AG08395 (cell line): ENCODE measurements around the gene MYH15.
A peak's percentile ranks its signal among the peaks of the same experiment; 100 is the strongest.
"Not testable (repeated sequence)": the region's sequence is repeated elsewhere in the genome, so short reads cannot be mapped to it uniquely, and the experiment has no call there.

Experiments
- DNase-seq: peaks from one replicate; pipeline ENCODE4 v3.0.0; 2012; ENCODE audit warnings: mixed read lengths, low spot score

MYH15 gene

DNA sequence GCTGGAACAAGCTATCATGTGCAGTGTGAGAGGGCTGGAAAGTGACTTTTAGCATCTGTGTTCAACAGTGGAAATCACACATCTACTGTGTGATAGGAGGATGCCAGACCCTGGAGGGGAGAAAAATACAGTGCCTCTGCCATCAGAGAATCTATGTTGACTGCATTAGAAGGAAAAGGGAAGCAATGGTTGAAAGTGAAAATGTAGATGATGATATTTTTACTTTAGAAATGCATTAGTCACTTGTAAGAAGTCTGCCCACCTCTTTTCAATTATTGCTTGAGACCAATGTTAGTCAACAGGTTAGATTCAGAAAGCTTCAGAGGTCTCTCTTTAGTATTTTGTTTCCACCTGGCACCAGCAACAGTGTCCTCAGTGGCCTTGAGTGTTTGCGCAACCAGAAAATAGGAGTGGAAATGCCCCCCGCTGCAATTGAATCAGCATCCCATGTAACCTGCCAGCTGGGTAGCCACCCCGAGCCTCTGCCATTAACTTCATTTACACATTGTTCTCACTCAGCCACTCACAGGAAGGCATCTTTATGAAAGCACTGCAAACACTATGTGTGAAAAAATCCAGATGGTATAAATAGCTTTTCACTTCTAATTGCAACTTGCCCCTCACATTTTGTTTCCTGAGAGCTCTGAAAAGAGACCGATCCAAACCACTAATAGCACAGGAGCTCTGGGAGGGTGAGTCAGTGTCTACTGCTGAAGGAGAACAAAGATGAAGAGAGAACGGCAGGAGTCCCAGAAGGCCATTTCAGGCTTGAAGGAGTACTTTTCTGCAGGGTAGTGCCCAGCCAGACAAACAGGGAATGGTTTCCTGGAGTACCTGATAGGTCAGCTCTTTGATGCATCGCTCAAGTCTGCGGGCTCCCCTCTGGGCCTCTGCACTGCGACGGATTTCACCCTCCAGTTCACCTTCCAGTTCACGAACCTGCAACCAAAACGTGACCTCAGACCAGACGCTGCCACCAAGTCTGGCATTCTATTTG, 122.0 kb downstream of the MYH15 start:
- no peak for DNase-seq

GRCh38 chr3:108387063-108387462, 123.3 kb downstream of the MYH15 start:
- DNase-seq, result no peak

- DNase-seq, result no peak
Observed at GRCh38 chr3:108383306-108383705, 127.1 kb downstream of the MYH15 start.

DNA sequence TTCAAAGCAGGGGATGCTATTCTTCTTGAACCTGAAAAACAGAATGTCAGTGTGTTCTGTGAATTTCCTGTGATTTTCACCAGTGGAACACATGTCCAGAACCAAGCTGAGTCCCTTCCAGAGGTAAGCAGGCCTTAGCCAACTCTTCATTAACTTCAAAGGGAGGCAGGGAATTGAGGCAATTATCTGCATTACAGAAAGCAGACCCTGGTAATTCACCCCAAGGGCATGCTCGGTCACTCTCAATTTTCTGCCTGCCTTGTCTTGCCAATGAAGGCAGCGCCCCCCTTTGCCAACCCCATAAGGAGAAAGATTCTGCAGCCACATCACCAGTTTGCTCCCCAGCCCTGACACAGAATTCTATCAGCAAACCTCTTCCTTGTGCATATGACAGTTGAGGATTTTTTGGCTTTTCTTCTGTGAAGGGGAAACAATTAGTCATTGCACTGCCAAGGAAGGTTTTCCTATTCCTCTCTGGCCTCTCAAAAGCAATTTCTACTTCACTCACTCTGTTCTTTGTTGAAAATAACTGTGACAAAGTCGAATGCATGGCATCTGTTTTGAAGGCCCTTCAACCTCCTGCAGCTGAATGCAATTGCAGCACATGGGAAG, 128.8 kb downstream of the MYH15 start:
- no peak for DNase-seq

DNA sequence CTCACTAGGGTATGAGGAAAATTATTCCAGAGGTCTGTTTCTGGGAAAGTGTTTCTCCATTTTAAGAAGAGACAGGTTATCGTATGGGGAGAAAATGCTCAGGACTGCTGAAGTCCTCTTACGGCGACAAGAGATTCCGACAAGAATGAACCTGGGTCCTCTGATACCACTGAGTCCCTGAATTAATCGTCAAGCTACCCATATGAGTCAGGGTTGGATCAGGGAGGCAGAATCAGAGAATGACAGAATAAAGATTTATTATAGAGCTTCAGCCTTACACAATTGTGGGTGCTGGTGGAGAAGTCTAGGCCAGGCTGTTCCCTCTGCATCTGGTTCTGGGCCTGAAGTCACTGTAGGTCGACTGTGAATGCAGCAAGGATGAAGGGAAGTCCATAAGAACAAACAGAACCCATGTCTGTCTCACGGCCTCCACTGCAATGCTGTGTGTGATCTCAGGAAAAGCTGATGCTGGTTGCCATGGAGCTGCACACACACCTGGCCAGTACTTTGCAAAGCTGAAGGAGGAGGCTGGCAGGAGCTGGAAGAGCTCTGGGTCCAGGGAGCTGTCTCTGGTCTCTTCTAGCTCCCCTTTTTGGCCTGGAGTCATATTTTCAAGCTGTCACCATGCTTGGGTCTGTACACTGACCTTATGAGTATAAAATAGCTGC, 130.1 kb downstream of the MYH15 start:
- no peak for DNase-seq

DNA sequence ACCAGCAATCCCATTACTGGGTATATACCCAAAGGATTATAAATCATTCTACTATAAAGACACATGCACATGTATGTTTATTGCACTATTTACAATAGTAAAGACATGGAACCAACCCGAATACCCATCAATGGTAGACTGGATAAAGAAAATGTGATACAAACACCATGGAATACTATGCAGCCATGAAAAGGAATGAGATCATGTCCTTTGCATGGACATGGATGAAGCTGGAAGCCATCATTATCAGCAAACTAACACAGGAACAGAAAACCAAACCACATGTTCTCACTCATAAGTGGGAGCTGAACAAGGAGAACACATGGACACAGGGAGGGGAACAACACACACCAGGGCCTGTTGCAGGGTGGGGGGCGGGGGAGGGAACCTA, 131.4 kb downstream of the MYH15 start:
- not testable (repeated sequence) for DNase-seq

DNA sequence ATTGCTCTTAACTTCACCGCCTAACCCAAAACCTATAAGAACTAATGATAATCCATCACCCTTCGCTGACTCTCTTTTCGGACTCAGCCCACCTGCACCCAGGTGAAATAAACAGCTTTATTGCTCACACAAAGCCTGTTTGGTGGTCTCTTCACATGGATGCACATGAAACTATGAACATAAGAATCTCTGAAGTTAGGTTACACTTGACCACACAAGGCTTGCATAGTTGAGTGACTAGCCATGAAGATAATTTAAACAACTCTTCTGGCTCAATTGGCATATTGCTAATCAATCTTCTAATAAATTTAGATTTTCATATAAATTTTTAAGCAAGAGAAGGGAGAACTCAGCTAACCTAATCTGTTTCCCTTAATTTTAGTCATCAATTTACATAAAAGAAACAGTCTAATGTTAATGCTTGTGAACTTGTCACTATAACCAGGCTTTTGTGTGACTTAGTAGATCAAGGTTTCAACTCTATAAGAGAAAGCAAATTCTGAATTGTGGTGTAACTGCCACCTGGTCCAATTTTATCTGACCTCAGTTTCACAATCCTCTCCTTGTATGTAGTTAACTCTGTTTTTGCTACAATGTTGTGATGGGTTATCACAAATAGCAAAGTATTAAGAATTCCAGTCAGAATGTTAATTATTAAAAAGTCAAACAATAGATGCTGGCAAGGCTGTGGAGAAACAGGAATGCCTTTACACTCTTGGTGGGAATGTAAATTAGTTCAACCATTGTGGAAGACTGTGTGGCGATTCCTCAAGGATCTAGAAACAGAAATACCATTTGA, 132.0 kb downstream of the MYH15 start:
- no peak for DNase-seq

GRCh38 chr3:108377384-108377783, 133.0 kb downstream of the MYH15 start:
- no peak for DNase-seq

DNA sequence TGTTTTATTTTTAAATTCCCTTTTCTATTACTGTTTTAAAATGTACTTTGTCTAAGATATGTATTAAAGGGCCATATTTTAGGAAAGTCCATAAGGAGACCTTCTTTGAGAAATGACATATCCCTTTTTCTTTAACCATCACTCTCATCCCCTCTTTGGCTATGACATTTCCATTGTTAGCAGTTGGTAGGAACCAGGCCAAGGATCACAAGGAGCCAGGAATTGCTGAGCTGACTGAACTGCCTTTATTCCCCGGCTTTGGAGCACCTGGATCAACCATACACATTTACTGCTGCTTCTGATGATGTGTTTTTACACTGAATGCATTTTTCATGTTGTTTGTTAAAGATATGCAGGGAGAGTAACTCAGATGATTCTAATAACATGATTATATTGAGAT, 134.4 kb downstream of the MYH15 start:
- no peak for DNase-seq

GRCh38 chr3:108359011-108359410, 151.4 kb downstream of the MYH15 start:
- DNase-seq, result no peak

DNA sequence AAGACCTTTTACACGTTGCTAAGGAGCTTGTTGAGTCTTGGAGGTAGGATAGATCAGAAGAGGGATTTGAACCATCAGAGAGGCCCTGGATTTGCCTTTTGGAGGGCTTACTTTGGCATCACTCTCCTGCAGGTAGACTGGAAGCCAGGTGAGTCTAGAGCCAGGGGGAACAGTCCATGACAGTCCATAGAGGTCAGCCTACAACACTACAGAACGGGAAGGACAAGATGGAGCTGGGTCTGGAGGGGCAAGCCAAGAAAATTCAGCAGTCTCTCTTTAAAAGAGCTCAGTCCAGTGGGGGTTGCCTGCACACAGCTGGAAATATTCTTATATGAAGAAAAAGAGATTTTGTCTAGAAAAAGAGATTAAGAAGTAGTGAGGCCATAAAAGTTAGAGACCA, 153.4 kb downstream of the MYH15 start:
- no peak for DNase-seq

- no peak for DNase-seq
Observed at GRCh38 chr3:108354562-108354961, 155.8 kb downstream of the MYH15 start.

GRCh38 chr3:108352176-108352575, 158.2 kb downstream of the MYH15 start:
- no peak for DNase-seq

DNA sequence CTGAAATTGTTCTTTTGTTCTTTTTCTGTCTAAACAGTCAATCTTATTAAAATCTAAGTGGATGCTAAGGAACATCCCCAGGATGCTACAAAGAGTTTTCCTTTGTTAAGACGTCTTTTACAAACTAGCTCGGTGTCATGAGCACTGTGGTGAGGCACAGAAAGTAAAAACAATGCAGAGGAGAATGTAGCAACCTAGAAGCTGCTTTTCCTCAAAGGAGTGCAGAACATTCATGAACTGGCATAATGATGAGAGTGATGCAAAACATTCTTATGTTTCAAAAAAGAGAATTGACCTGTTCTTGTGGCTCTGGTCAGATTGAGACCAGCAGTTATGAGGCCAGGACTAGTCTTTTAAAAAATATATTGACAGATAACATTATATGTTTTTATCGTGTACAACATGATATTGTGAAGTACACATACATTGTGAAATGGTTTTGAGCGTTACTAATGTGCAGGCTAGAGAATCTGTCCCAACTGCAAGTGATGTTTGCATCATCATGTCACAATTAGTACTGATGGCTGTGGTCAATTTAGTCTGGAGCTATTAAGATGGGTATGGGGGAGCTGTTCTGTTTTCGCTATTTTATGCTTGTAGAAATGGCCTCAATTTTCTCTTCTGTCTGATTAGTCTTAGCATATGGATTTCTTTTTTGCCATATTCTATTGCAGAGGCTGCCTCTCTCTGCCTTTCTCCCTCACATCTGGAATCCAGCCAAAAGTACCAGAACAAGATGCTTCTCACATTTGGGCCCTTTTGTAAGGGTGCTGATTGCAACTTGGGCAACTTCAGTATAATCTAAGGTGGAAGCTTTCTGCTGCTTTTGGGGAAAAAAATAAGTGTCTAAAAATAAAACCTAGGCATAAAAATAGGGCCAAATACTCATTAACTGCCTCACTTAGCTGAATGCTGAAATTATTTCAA, 163.8 kb downstream of the MYH15 start:
- DNase-seq, result no peak

- DNase-seq, result no peak
Observed at GRCh38 chr3:108345492-108346205, 164.7 kb downstream of the MYH15 start.

- DNase-seq, result no peak
Observed at GRCh38 chr3:108343491-108343890, 166.9 kb downstream of the MYH15 start.

DNA sequence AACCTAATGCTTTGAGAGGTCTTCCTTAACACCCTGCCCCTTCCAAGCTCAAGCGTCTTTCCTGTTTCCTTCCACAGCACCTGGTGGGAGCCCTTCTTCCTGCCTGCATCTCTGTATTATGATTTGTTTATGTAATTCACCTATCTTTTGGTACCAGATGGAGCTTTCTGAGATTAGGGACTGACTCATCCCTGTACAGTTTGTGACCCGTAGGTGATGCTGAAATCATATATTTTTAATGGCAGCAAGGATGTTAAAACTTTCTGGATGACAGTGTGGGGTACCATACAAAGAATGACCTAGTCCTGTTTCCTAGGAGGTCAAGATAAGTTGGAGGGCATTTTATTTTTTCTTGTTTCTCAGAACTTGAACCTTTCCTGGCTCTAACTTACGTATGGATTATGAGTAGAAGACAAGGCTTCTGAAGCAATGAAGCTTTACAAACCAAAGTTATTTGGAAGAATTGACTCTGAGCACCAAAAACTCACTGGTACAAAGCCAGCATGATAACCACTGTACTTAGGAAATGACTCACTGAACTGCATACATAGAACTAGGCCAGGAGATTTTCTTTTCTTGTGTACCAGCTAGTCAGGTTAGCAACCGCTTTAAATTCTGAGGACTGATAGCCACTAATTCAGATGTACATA, 167.4 kb downstream of the MYH15 start:
- DNase-seq, result peak; percentile 13

DNA sequence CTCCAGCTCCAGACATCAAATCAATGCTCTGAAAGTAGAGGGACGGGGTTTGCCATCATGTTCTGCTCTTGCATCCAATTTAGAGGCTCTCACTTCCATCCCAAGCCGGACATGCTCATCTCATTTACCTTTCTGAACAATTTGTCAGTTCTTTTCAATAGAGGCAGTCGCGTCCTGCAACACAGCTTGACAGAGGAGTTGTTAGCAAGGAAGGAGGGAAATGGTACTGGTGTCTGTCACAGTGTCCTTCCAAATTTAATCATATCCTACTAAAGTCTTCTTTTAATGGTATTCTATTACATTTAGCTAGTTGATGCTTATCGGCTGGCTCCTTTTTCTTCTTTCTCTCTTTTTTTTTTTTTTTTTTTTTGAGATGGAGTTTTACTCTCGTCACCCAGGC, 168.5 kb downstream of the MYH15 start:
- DNase-seq, result no peak

GRCh38 chr3:108338901-108339545, 171.4 kb downstream of the MYH15 start:
- DNase-seq, result no peak
